GM12801 (cell line): ENCODE data around the gene SLC25A10.

Source experiments
- CTCF ChIP-seq: IDR thresholded peaks from one replicate; pipeline ENCODE4 v1.5.1; 2011; ENCODE audit warnings: control low read depth; ENCODE audit not compliant: insufficient read length; ENCODE audit errors: extremely low read depth

SLC25A10 gene

GRCh38 chr17:81710514-81711308 is 1.4 kb upstream of the SLC25A10 start:
- no peak for TF ChIP-seq CTCF

GRCh38 chr17:81712468-81713003 is 452 bp downstream of the SLC25A10 start:
- TF ChIP-seq CTCF = no peak

GRCh38 chr17:81713004-81713555 is 996 bp downstream of the SLC25A10 start:
- TF ChIP-seq CTCF = no peak

GRCh38 chr17:81713556-81714411 is 1.7 kb downstream of the SLC25A10 start:
- TF ChIP-seq CTCF = no peak

GRCh38 chr17:81714412-81715106 is 2.5 kb downstream of the SLC25A10 start:
- no peak for TF ChIP-seq CTCF

GRCh38 chr17:81715107-81715871 is 3.2 kb downstream of the SLC25A10 start:
- TF ChIP-seq CTCF = no peak
